Mesendoderm (in vitro differentiated cells): ENCODE results near the gene HSPA6.
"Not testable (repeated sequence)": the region's sequence is repeated elsewhere in the genome, so short reads cannot be mapped to it uniquely, and the experiment has no call there.

Experiments
- DNase-seq: peaks from one replicate; pipeline ENCODE4 v3.0.0; 2013
- H2AK5ac ChIP-seq: 2 replicates; pipeline ENCODE4 v1.6.1; 2013; ENCODE audit warnings: low read length, inconsistent platforms
- H2BK120ac ChIP-seq: 2 replicates; pipeline ENCODE4 v1.6.1; 2013; ENCODE audit warnings: low read depth, mild to moderate bottlenecking, low read length, moderate library complexity, mixed read lengths
- H2BK15ac ChIP-seq: replicated peaks from 2 replicates; pipeline ENCODE4 v1.6.1; 2013; ENCODE audit warnings: low read depth, mild to moderate bottlenecking, moderate library complexity
- H2BK5ac ChIP-seq: 2 replicates; pipeline ENCODE4 v1.6.1; 2013; ENCODE audit warnings: low read length, inconsistent platforms
- H3K18ac ChIP-seq: 2 replicates; pipeline ENCODE4 v1.6.1; 2013; ENCODE audit warnings: mild to moderate bottlenecking, low read length, mixed read lengths
- H3K23ac ChIP-seq: one replicate; pipeline ENCODE4 v1.6.1; 2013; ENCODE audit warnings: low read length
- H3K27ac ChIP-seq: 2 replicates; pipeline ENCODE4 v1.5.1; 2013; ENCODE audit warnings: low read depth, mild to moderate bottlenecking, inconsistent platforms, low read length, moderate library complexity
- H3K27me3 ChIP-seq: 2 replicates; pipeline ENCODE4 v1.6.1; 2013; ENCODE audit warnings: low read length, control low read depth, mild to moderate bottlenecking, inconsistent platforms; ENCODE audit not compliant: insufficient read depth, poor library complexity
- H3K36me3 ChIP-seq: 2 replicates; pipeline ENCODE4 v1.6.1; 2013; ENCODE audit warnings: low read length, inconsistent platforms; ENCODE audit not compliant: control insufficient read depth, insufficient read depth
- H3K4ac ChIP-seq: one replicate; pipeline ENCODE4 v1.6.1; 2013; ENCODE audit warnings: low read depth, mild to moderate bottlenecking, low read length, moderate library complexity
- H3K4me1 ChIP-seq: 2 replicates; pipeline ENCODE4 v1.6.1; 2013; ENCODE audit warnings: low read depth, low read length, inconsistent platforms; ENCODE audit not compliant: control insufficient read depth
- H3K4me2 ChIP-seq: 2 replicates; pipeline ENCODE4 v1.6.1; 2013; ENCODE audit warnings: low read length
- H3K4me3 ChIP-seq: 2 replicates; pipeline ENCODE4 v1.5.1; 2013; ENCODE audit warnings: mild to moderate bottlenecking, low read length
- H3K56ac ChIP-seq: one replicate; pipeline ENCODE4 v1.6.1; 2013; ENCODE audit warnings: low read length
- H3K79me1 ChIP-seq: 2 replicates; pipeline ENCODE4 v1.6.1; 2013; ENCODE audit warnings: low read length, inconsistent platforms
- H3K79me2 ChIP-seq: 2 replicates; pipeline ENCODE4 v1.6.1; 2013; ENCODE audit warnings: mild to moderate bottlenecking, low read length; ENCODE audit not compliant: control insufficient read depth, insufficient read depth
- H3K9ac ChIP-seq: 2 replicates; pipeline ENCODE4 v1.6.1; 2013; ENCODE audit warnings: low read length, inconsistent platforms
- H4K5ac ChIP-seq: one replicate; pipeline ENCODE4 v1.6.1; 2013; ENCODE audit warnings: low read length
- H4K8ac ChIP-seq: one replicate; pipeline ENCODE4 v1.6.1; 2013; ENCODE audit warnings: low read depth, mild to moderate bottlenecking, control low read depth, low read length, moderate library complexity
- WGBS: extraction: QIAGEN DNeasy Blood & Tissue Kit; methylation state at CpG from one replicate; pipeline ENCODE4 v1.1.7; 2013; ENCODE audit warnings: low lambda C conversion rate, missing lambda C conversion rate; ENCODE audit not compliant: insufficient coverage; ENCODE audit errors: extremely low coverage; 5-methylcytosine and 5-hydroxymethylcytosine counted together

Gene HSPA6

DNA sequence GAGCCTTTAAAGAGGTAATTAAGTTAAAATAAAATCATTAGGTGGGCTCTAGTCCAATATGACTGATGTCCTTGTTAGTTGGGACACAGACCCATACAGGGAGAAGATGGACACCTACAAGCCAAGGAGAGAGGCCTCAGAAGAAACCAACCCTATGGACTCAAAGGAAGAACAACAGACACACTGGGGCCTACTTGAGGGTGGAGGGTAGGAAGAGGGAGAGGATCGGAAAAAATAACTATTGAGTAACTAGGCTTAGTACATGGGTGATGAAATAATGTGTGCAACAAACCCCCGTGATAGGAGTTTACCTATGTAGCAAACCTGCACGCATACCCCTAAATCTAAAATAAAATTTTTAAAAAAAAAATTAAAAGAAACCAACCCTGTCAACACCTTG is 30.0 kb downstream of the HSPA6 start:
- H3K4me3 ChIP-seq, H3K4ac ChIP-seq, H3K27ac ChIP-seq, H4K5ac ChIP-seq, H3K4me1 ChIP-seq, H4K8ac ChIP-seq, H2AK5ac ChIP-seq, H3K4me2 ChIP-seq, H3K79me1 ChIP-seq, H3K18ac ChIP-seq, H3K23ac ChIP-seq, DNase-seq, H2BK5ac ChIP-seq, H3K27me3 ChIP-seq, H2BK15ac ChIP-seq, H3K56ac ChIP-seq, H3K79me2 ChIP-seq, H3K9ac ChIP-seq, H2BK120ac ChIP-seq, H3K36me3 ChIP-seq: not testable (repeated sequence)
- WGBS = no CpG with 5 or more reads among the region's 3 CpGs

DNA sequence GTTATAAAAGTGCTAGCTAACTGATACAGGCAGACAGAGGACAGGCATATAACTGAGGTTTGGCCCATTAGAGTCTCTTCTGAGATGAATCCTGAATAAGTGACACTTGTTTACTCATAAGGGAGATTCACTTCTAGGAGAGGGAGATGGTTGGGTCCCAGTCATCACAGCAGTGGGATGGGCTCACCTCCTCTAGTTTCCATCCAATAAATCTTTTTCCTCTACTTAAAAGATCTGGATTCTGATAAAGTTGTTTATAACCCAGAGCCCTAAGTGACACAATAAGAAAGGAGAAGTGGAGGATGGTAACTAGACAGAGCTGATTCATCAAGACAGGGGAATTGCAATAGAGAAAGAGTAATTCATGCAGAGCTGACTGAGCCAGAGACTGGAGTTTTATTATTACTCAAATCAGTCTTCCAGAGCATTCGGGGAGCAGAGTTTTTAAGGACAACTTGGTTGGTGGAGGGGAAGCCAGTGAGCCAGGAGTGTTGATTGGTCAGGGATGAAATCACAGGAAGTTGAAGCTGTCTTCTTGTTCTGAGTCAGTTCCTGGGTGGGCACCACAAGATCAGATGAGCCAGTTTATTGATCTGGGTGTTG is 30.6 kb downstream of the HSPA6 start:
- not testable (repeated sequence) for H4K8ac ChIP-seq, H3K56ac ChIP-seq, H3K79me2 ChIP-seq, H3K18ac ChIP-seq, DNase-seq, H3K23ac ChIP-seq, H2BK15ac ChIP-seq, H2BK5ac ChIP-seq, H4K5ac ChIP-seq, H3K79me1 ChIP-seq, H3K27me3 ChIP-seq, H3K9ac ChIP-seq, H3K4me1 ChIP-seq, H3K36me3 ChIP-seq, H2AK5ac ChIP-seq, H3K4me2 ChIP-seq, H2BK120ac ChIP-seq, H3K27ac ChIP-seq, H3K4me3 ChIP-seq, H3K4ac ChIP-seq
- WGBS = no CpG with 5 or more reads among the region's 1 CpG

DNA sequence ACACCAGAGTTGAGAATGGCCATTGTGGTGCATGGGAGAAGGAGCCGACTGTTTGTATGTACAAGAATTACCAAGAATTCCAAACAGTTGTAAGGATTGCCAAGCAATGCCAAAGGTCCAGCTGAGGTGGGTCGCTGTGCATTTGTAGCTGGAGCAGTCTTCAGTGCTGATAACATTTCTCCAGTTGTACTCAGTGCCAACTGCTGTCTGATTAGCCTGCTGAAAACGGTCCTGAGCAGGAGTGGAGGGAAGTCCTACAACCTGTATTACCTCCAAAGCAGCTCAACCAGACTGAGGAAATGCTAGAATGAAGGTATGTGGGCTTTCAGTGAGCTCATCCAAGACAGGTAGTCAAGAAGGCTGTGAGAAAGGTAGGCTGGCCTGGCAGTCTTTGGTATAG is 31.8 kb downstream of the HSPA6 start:
- DNase-seq, H3K79me1 ChIP-seq, H2BK15ac ChIP-seq, H3K4me3 ChIP-seq, H3K36me3 ChIP-seq, H3K23ac ChIP-seq, H3K4me2 ChIP-seq, H3K27me3 ChIP-seq, H3K79me2 ChIP-seq, H3K18ac ChIP-seq, H2BK5ac ChIP-seq, H3K56ac ChIP-seq, H2AK5ac ChIP-seq, H4K5ac ChIP-seq, H4K8ac ChIP-seq, H2BK120ac ChIP-seq, H3K9ac ChIP-seq, H3K4me1 ChIP-seq, H3K27ac ChIP-seq, H3K4ac ChIP-seq: not testable (repeated sequence)
- no CpG with 5 or more reads among the region's 3 CpGs for WGBS

GRCh38 chr1:161556990-161557389 is 32.6 kb downstream of the HSPA6 start:
- not testable (repeated sequence) for H2BK120ac ChIP-seq, H2AK5ac ChIP-seq, H3K4me1 ChIP-seq, H3K4ac ChIP-seq, H3K9ac ChIP-seq, H3K79me1 ChIP-seq, H4K5ac ChIP-seq, H3K18ac ChIP-seq, H3K4me3 ChIP-seq, H3K56ac ChIP-seq, H2BK5ac ChIP-seq, H3K4me2 ChIP-seq, H4K8ac ChIP-seq, H3K27me3 ChIP-seq, H3K23ac ChIP-seq, H3K79me2 ChIP-seq, H3K27ac ChIP-seq, H3K36me3 ChIP-seq, H2BK15ac ChIP-seq, DNase-seq
- WGBS = no CpG with 5 or more reads among the region's 2 CpGs

DNA sequence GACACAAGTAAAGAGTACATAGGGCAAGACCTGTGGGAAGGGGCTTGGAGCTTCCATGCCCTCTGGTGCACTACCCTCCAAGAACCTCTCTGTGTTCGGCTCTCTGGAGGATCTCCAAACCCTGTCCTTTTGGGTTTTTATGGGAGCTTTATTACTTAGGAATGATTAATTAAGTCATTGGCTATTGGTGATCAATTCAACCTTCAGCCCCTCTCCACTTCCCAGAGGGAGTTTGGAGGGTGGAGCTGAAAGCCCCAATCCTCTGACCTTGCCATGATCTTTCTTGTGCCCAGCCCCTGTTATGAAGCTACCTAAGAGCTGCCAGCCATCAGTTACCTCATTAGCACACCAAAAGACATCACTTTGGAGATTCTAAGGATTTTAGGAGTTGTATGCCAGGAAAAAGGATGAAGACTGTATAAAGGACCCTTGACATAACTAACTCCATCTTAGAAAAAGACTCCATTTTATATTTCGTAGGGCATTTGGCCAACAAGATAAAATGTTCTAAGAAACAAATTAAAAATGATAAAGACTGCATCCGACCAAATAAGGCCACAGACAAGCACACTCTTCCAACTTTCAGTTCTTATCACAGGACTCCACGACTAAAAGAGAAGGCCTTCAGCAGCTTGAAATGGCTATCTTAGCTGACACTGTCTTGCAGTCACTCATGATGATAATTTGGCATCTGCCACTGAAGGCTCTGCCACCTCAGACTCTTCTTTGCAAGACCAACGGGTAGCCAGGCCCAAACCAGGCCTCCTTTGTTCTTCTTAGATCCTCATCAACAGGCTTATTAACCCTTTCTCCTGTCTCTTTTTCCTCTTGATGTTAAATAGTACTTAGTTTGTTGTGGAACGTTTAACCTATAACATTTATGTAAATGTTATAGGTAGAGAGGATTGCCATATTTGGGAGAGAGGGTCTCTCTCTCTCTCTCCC is 33.4 kb downstream of the HSPA6 start:
- not testable (repeated sequence) for H2BK120ac ChIP-seq, H2AK5ac ChIP-seq, H3K79me2 ChIP-seq, H3K9ac ChIP-seq, H3K18ac ChIP-seq, DNase-seq, H4K5ac ChIP-seq, H2BK15ac ChIP-seq, H4K8ac ChIP-seq, H3K4me1 ChIP-seq, H3K4ac ChIP-seq, H2BK5ac ChIP-seq, H3K4me3 ChIP-seq, H3K27me3 ChIP-seq, H3K79me1 ChIP-seq, H3K23ac ChIP-seq, H3K27ac ChIP-seq, H3K36me3 ChIP-seq, H3K4me2 ChIP-seq, H3K56ac ChIP-seq
- no CpG with 5 or more reads among the region's 6 CpGs for WGBS
